ENCODE results near the gene C6.

The C6 gene

GRCh38 chr5:41127967-41128690, 85.2 kb downstream of the C6 start:
- DNase-seq (ENCODE audit: low read depth in 2 of 2, low spot score in 1 of 2), result no peak

- no peak for DNase-seq (ENCODE audit: low read depth in 2 of 2, low spot score in 1 of 2)
Observed at GRCh38 chr5:41122459-41122858, 90.9 kb downstream of the C6 start.

- no peak for DNase-seq (ENCODE audit: low read depth in 2 of 2, low spot score in 1 of 2)
Observed at GRCh38 chr5:41120600-41120999, 92.7 kb downstream of the C6 start.

DNA sequence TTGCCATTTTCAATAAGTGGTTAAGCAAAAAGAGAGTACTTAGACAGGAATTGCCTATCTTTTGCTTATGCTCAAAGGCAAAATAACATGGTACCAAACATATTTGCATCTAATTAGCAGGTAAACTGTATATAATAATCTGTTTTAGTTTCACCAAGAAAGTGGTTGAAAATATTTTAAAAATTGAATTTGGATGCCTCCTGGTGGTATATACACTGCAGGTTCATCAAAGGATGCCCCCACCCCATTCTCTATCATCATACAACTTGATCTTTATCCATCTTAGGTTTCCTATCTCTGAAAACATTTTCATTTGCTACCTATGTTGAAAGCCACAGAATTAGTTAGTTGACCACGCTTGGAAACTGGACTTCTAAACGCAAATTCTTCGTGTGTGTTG, 95.2 kb downstream of the C6 start:
- no peak for DNase-seq (ENCODE audit: low read depth in 2 of 2, low spot score in 1 of 2)

GRCh38 chr5:41115281-41115680, 98.1 kb downstream of the C6 start:
- no peak for DNase-seq (ENCODE audit: low read depth in 2 of 2, low spot score in 1 of 2)

DNA sequence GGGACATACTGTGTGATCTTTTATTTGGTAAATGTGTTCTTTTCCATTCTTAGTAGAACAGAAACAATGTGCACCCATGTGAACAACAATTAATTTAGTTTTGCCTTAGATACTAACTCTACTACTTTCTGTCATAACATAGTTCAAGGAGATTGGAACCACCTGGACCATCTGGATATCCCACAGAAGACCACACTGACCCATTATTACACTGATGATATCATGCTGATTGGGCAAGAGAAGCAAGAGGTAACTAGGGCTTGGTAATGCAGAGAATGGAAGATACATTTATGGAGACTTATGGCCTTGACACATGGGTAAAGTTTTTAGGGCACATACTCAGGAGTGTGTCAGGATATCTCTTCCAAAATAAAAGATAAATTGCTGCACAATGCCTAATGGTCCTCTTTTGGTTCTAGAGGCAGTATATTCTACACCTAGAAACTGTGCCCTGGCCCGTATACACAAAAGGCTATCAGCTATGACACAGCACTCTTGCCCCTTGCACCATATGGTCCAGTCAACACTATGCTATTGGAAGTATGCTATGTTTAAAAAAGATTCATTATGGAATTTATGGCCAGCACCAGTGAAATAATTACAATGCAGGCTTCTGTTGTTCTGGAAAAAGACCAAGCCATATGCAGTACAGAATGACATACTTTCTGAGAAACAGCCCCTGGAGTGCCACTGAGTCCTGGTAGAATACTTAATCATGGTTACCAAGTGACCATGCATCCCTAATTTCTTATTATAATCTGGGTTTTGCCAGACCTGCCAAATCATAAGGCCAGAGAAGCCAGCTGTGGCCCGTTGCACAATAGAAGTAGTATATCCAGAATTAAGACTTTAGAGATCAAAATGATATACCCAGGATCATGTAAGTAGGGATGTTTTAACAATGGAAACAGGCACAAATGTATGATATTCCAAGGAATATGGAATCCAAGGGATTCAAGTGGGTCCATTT, 100.6 kb downstream of the C6 start:
- no peak for DNase-seq (ENCODE audit: low read depth in 2 of 2, low spot score in 1 of 2)

- DNase-seq (ENCODE audit: low read depth in 2 of 2, low spot score in 1 of 2), result no peak
Observed at GRCh38 chr5:41109186-41109585, 104.1 kb downstream of the C6 start.

- no peak for DNase-seq (ENCODE audit: low read depth in 2 of 2, low spot score in 1 of 2)
Observed at GRCh38 chr5:41102341-41102740, 111.0 kb downstream of the C6 start.

DNA sequence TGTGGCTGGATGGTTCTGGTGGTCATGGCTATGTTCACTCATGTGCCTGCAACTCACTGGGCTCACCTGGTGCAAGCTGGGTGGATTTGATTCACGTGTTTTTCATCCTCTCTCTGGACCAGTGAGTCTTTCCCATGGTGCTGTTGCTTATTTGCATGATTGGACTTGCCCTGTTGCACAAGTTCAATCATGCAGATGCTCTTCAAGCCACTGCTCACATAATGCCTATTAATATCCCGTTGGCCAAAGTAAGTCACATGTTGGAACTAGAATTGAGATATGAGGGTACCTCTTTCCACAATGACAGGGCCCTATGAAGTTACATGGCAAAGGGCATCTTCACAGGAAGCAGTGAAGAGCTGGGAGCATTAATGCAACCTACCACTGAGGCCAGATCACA, 115.7 kb downstream of the C6 start:
- DNase-seq (ENCODE audit: low read depth in 2 of 2, low spot score in 1 of 2), result no peak

DNA sequence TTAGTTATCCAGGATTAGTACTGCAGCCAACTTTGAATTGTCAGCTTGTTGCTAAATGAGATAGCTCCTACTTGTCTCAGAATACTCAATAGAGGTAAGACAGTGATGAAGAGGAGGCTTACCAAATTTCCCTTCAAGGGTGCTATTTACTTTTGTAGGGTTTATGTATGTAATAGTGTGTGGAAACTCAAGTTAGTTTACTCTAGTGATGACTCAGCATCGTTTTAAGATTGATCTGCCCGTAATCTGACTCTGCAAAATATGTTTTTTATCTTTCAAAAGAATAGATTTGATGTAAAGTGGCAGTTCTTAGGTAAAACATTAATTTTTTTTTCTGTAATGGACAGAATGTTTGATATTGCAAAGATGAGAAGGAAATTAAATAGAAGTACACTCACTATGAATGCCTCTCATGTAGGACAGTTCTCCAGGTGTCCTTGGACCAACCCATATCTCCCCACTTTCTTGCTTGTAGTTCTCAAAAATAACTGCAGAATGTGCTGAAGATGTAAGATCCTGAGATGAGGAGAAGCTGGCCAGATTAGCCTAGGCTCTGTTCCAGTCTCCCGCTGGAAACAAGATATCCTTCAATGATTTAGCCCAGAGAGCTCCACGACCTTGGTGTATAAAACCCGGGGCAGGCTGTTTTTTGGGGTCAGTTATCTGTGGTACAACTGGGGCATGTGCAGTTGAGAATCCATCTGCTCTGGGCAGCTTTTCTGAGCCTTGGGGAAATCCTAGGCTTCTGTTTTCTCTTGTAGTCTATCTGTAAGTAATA, 117.8 kb downstream of the C6 start:
- no peak for DNase-seq (ENCODE audit: low read depth in 2 of 2, low spot score in 1 of 2)

DNA sequence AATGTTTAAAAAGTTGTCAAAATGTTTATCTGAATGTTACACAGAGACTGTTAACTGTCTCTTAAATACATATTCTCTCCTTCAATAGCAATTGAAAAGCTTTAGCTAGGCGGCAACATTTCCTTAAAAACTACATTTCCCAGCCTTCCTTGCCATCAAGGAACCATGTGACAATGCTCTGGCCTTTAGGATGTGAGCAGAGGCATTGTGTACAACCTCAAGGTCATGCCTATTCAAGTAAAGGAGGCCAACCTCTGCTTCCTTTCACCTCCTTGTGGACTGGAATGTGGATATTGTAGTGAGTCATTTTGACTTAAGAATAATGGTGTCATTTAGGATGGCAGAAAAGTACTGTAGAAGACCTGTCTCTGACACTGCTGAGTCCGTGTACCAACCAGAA, 118.5 kb downstream of the C6 start:
- no peak for DNase-seq (ENCODE audit: low read depth in 2 of 2, low spot score in 1 of 2)

GRCh38 chr5:41093803-41094202, 119.5 kb downstream of the C6 start:
- no peak for DNase-seq (ENCODE audit: low read depth in 2 of 2, low spot score in 1 of 2)

Data from stimulated activated CD8-positive, alpha-beta memory T cell treated with anti-CD3 and anti-CD28 coated beads, Interleukin-4, amount 100 ng/mL, for 1 hour (primary cell).